K562 (cell line): Measurements from ENCODE around the gene CSDE1.

Source experiments
- GABPA ChIP-seq: fragments of 200-800 bp; sonication (Bioruptor generic); conservative IDR thresholded peaks from 2 replicates; pipeline ENCODE4 v1.6.1; 2016; ENCODE audit warnings: low read depth, missing genetic modification characterization, missing compliant biosample characterization
- RAD21 ChIP-seq, 2 experiments: fragments of 250-450 bp in 1 of 2; fragments of 450-650 bp in 1 of 2; sonication (Bioruptor Pico) in 1 of 2; formaldehyde crosslinking in 1 of 2; IDR thresholded peaks in 1 of 2; conservative IDR thresholded peaks in 1 of 2; 2 replicates each; pipeline versions ENCODE4 v1.4.0 to v1.8.0; 2020 to 2022; ENCODE audit warnings: mild to moderate bottlenecking in 2 of 2, moderate library complexity in 1 of 2
- YY1 ChIP-seq, 3 experiments: IDR thresholded peaks; 2 replicates each; pipeline ENCODE4 v1.6.1; 2011; ENCODE audit warnings: low read length in 2 of 3, mild to moderate bottlenecking in 2 of 3, moderate library complexity in 2 of 3, borderline replicate concordance in 1 of 3, control low read depth in 1 of 3, low read depth in 1 of 3; ENCODE audit not compliant: insufficient read depth in 3 of 3, insufficient replicate concordance in 2 of 3, control insufficient read depth in 1 of 3, insufficient read length in 1 of 3; ENCODE audit errors: extremely low read depth in 1 of 3
- ZBTB8A ChIP-seq: fragments of 450-650 bp; IDR thresholded peaks from 2 replicates; pipeline ENCODE4 v1.6.1; 2018; ENCODE audit warnings: mild to moderate bottlenecking, moderate library complexity; ENCODE audit not compliant: partially characterized antibody

DNA sequence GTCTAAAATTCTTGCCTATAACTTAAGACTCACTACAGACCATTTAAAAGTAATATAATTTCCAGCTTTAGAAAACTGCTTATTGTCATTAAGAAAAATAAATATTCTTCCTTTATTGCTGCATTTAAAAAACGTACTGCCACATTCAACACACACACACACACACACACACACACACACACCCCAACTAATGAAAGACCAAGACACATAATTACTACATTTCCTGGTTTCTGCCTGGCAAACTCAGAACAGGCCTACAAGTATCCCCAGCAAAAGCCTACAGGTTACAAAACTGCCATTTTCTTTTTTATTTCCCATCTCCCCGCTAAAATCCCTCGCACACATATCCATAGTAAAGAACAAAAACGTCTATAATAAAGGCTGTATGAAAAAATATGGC, 89.4 kb downstream of the CSDE1 start:
- TF ChIP-seq YY1 (IDR thresholded peaks at IDR 0.05; ENCODE audit: borderline replicate concordance in 1 of 3, control insufficient read depth in 1 of 3, extremely low read depth in 1 of 3, insufficient read depth in 3 of 3, insufficient read length in 1 of 3, insufficient replicate concordance in 2 of 3, low read depth in 1 of 3, low read length in 2 of 3) (no peak), ZBTB8A (no peak), RAD21 (CRISPR knock-in tag; conservative IDR thresholded peaks at IDR 0.05 in 1 of 2, IDR thresholded peaks at IDR 0.05 in 1 of 2) (no peak), GABPA (tag) (no peak)
